Measurements from ENCODE around the gene SORD.

GRCh38 chr15:45009046-45009445 lies 13.9 kb upstream of the SORD start:
- TF ChIP-seq POLR2A (IDR thresholded peaks at IDR 0.05; ENCODE audit: low read depth, low read length) (no peak), POLR2AphosphoS5 (IDR thresholded peaks at IDR 0.05; ENCODE audit: insufficient read depth, low read depth, low read length) (no peak)

All from endothelial cell of umbilical vein (primary cell).